Stimulated activated CD8-positive, alpha-beta memory T cell treated with anti-CD3 and anti-CD28 coated beads, Interleukin-7, amount 100 ng/mL, for 1 hour (primary cell): Measurements from ENCODE around the gene ASCC1.
"Not testable (repeated sequence)": the region's sequence is repeated elsewhere in the genome, so short reads cannot be mapped to it uniquely, and the experiment has no call there.

Experiments used
- DNase-seq, 2 donors: peaks; one replicate each; pipeline ENCODE4 v3.0.0-alpha.2; 2020; ENCODE audit warnings: low read depth in 2 of 2

Gene ASCC1

GRCh38 chr10:72171175-72171630 is 44.9 kb downstream of the ASCC1 start:
- no peak for DNase-seq

- no peak for DNase-seq
These were observed 45.3 kb downstream of the ASCC1 start for GRCh38 chr10:72170733-72171132.

- DNase-seq, result no peak
These were observed 45.8 kb downstream of the ASCC1 start for GRCh38 chr10:72170263-72170662.

GRCh38 chr10:72167118-72167517 is 49.0 kb downstream of the ASCC1 start:
- no peak for DNase-seq

GRCh38 chr10:72164617-72165016 is 51.5 kb downstream of the ASCC1 start:
- DNase-seq, result no peak

- no peak for DNase-seq
These were observed 53.1 kb downstream of the ASCC1 start for GRCh38 chr10:72162978-72163377.

GRCh38 chr10:72158176-72158575 is 57.9 kb downstream of the ASCC1 start:
- DNase-seq, result no peak

GRCh38 chr10:72156223-72156622 is 59.9 kb downstream of the ASCC1 start:
- DNase-seq, result no peak

GRCh38 chr10:72152286-72152685 is 63.8 kb downstream of the ASCC1 start:
- no peak for DNase-seq

GRCh38 chr10:72150746-72151478 is 65.2 kb downstream of the ASCC1 start:
- not testable (repeated sequence) for DNase-seq

GRCh38 chr10:72147324-72147584 is 68.8 kb downstream of the ASCC1 start:
- DNase-seq, result not testable (repeated sequence)

GRCh38 chr10:72146559-72147323 is 69.3 kb downstream of the ASCC1 start:
- no peak for DNase-seq

GRCh38 chr10:72146071-72146470 is 70.0 kb downstream of the ASCC1 start:
- no peak for DNase-seq

GRCh38 chr10:72145657-72146056 is 70.4 kb downstream of the ASCC1 start:
- DNase-seq, result no peak

- DNase-seq, result no peak
These were observed 75.2 kb downstream of the ASCC1 start for GRCh38 chr10:72140850-72141249.

GRCh38 chr10:72140174-72140573 is 75.9 kb downstream of the ASCC1 start:
- no peak for DNase-seq

GRCh38 chr10:72137583-72137982 is 78.5 kb downstream of the ASCC1 start:
- DNase-seq, result no peak

- DNase-seq, result not testable (repeated sequence)
These were observed 79.9 kb downstream of the ASCC1 start for GRCh38 chr10:72136225-72136624.

- no peak for DNase-seq
These were observed 81.0 kb downstream of the ASCC1 start for GRCh38 chr10:72134785-72135767.

GRCh38 chr10:72133517-72133916 is 82.6 kb downstream of the ASCC1 start:
- no peak for DNase-seq

- DNase-seq, result no peak
These were observed 83.2 kb downstream of the ASCC1 start for GRCh38 chr10:72132854-72133253.

- no peak for DNase-seq
These were observed 88.5 kb downstream of the ASCC1 start for GRCh38 chr10:72127571-72127970.
